OCI-LY7 (cell line): ENCODE measurements around the gene FAM120B. TPM values are rescaled to one million over a fixed set of nuclear protein-coding genes. Genes with fewer than 3 reads are reported as not detected.

ENCODE experiments used
- BruUV-seq: library from RNA; stranded (reverse); fragments of 400-500 nt; replicated peaks from 2 replicates; lab custom pipeline; 2021; lab: Mats Ljungman, UMichigan
- CTCF ChIA-PET: fragments of 300-600 bp; sonication (Branson Sonifier 250); formaldehyde crosslinking; loops from one replicate; lab custom pipeline; 2022; ENCODE audit warnings: antibody characterized with exemption; ENCODE audit not compliant: unreplicated experiment; lab: Charles Lee
- POLR2A ChIA-PET: fragments of 300-600 bp; sonication (Branson Sonifier 250); formaldehyde crosslinking; loops from one replicate; lab custom pipeline; 2022; ENCODE audit warnings: antibody characterized with exemption; lab: Charles Lee
- DNase-seq: peaks from one replicate; pipeline ENCODE4 v3.0.0-alpha.2; 2015; ENCODE audit warnings: low spot score
- H2AFZ ChIP-seq: fragments of 200-600 bp; sonication (generic), shearing (Covaris generic); 2 replicates; pipeline ENCODE4 v1.6.1; 2014; ENCODE audit warnings: mild to moderate bottlenecking, antibody characterized with exemption, low read length, moderate library complexity
- H3K27ac ChIP-seq: fragments of 200-600 bp; sonication (generic); 2 replicates; pipeline ENCODE4 v1.5.1; 2014; ENCODE audit warnings: mixed run types, low read depth, mild to moderate bottlenecking, moderate library complexity, low read length, inconsistent platforms; ENCODE audit not compliant: poor library complexity, severe bottlenecking
- H3K36me3 ChIP-seq: fragments of 200-600 bp; sonication (generic); 2 replicates; pipeline ENCODE4 v1.6.1; 2014; ENCODE audit warnings: mild to moderate bottlenecking, antibody characterized with exemption, low read length, moderate library complexity, mixed read lengths; ENCODE audit not compliant: insufficient read depth
- H3K4me1 ChIP-seq: fragments of 200-600 bp; sonication (generic); 2 replicates; pipeline ENCODE4 v1.5.1; 2014; ENCODE audit warnings: mild to moderate bottlenecking, low read length; ENCODE audit not compliant: insufficient read depth, poor library complexity, severe bottlenecking
- H3K4me2 ChIP-seq: fragments of 200-600 bp; sonication (generic); 2 replicates; pipeline ENCODE4 v1.6.1; 2014; ENCODE audit warnings: mild to moderate bottlenecking, low read length
- H3K4me3 ChIP-seq: fragments of 200-600 bp; sonication (generic); 2 replicates; pipeline ENCODE4 v1.5.1; 2014; ENCODE audit warnings: mild to moderate bottlenecking, low read depth, low read length; ENCODE audit not compliant: poor library complexity, severe bottlenecking
- H3K79me2 ChIP-seq: fragments of 200-600 bp; sonication (generic); 2 replicates; pipeline ENCODE4 v1.6.1; 2016; ENCODE audit warnings: low read depth, mild to moderate bottlenecking, low read length, moderate library complexity, mixed read lengths; ENCODE audit not compliant: insufficient read depth
- H3K9me2 ChIP-seq: fragments of 200-600 bp; sonication (generic); 2 replicates; pipeline ENCODE4 v1.6.1; 2016; ENCODE audit warnings: mild to moderate bottlenecking, low read length, mixed read lengths; ENCODE audit not compliant: insufficient read depth
- H3K9me3 ChIP-seq: fragments of 200-600 bp; sonication (generic); 2 replicates; pipeline ENCODE4 v1.6.1; 2014; ENCODE audit warnings: mild to moderate bottlenecking, mixed run types, low read length, mixed read lengths
- H4K20me1 ChIP-seq: fragments of 200-600 bp; sonication (generic); 2 replicates; pipeline ENCODE4 v1.6.1; 2014; ENCODE audit warnings: mild to moderate bottlenecking, antibody characterized with exemption, low read length, moderate library complexity, mixed read lengths; ENCODE audit not compliant: insufficient read depth
- CTCF ChIP-seq: fragments of 200-600 bp; sonication (generic); conservative IDR thresholded peaks from 2 replicates; pipeline ENCODE4 v1.5.1; 2014; ENCODE audit warnings: mild to moderate bottlenecking, antibody characterized with exemption, low read length, moderate library complexity, mixed read lengths
- EZH2phosphoT487 ChIP-seq: fragments of 200-600 bp; sonication (generic); IDR thresholded peaks from 2 replicates; pipeline ENCODE4 v1.6.1; 2018; ENCODE audit warnings: low read depth, borderline replicate concordance, mild to moderate bottlenecking, mixed run types, antibody characterized with exemption, low read length, moderate library complexity, mixed read lengths
- intact Hi-C: fragments of 100-400 bp; cut with micrococcal nuclease; formaldehyde crosslinking; loops from one replicate; pipeline ENCODE4 v1.10.0; 2022; ENCODE audit not compliant: unreplicated experiment
- total RNA-seq, 2 experiments: library from RNA; depleted of rRNA in 1 of 2; stranded (reverse); fragments of >200 nt in 1 of 2; shearing (Covaris generic) in 1 of 2; gene quantifications; 2 replicates each; pipeline ENCODE4 v1.2.3, GENCODE V29; 2014 to 2022

FAM120B gene
- total RNA-seq, 2 experiments from 2014 or later = 12.8 to 32.9 TPM

- intact Hi-C loops = no loop called here
- H2AFZ ChIP-seq = no peak overlapping the region
- no peak for DNase-seq
- H3K4me3 ChIP-seq = no peak overlapping the region
- POLR2A ChIA-PET = interaction anchor here (0.6 kb wide), 1 partner anchor 340 kb away, joined by 6 read pairs; no protein-coding TSS in a partner anchor
- no TSS peak for BruUV-seq
- CTCF ChIA-PET = no interaction called here
- no peaks in the 10 kb centered on the region for H4K20me1 ChIP-seq
- no peak overlapping the region for H3K4me2 ChIP-seq
- no peaks in the 10 kb centered on the region for H3K9me3 ChIP-seq
- H3K36me3 ChIP-seq = no peaks in the 10 kb centered on the region
- H3K27ac ChIP-seq = no peak overlapping the region
- no peaks in the 10 kb centered on the region for H3K79me2 ChIP-seq
- H3K4me1 ChIP-seq = no peaks in the 10 kb centered on the region
- TF ChIP-seq EZH2phosphoT487 (no peak), CTCF (no peak)
- no peaks in the 10 kb centered on the region for H3K9me2 ChIP-seq
These were observed 19.7 kb upstream of the FAM120B start for GRCh38 chr6:170286934-170287265.

GRCh38 chr6:170287371-170287876 is 19.1 kb upstream of the FAM120B start:
- ChIA-PET POLR2A (no interaction called here), CTCF (no interaction called here)
- Histone ChIP-seq H3K4me2 (no peak overlapping the region), H3K9me2 (no peaks in the 10 kb centered on the region), H3K4me1 (no peaks in the 10 kb centered on the region), H3K36me3 (no peaks in the 10 kb centered on the region), H4K20me1 (0 out of 2 replicates have a peak, but pooled peaks cover 4% of the 10 kb centered on the region), H3K79me2 (no peaks in the 10 kb centered on the region), H3K27ac (no peak overlapping the region), H2AFZ (no peak overlapping the region), H3K9me3 (no peaks in the 10 kb centered on the region), H3K4me3 (no peak overlapping the region)
- DNase-seq = no peak
- TF ChIP-seq EZH2phosphoT487 (no peak), CTCF (no peak)
- no TSS peak for BruUV-seq
- intact Hi-C loops = no loop called here

- Histone ChIP-seq H3K27ac (no peak overlapping the region), H3K4me1 (no peaks in the 10 kb centered on the region), H3K79me2 (no peaks in the 10 kb centered on the region), H3K9me2 (no peaks in the 10 kb centered on the region), H3K4me3 (no peak overlapping the region), H2AFZ (no peak overlapping the region), H3K36me3 (no peaks in the 10 kb centered on the region), H4K20me1 (0 out of 2 replicates have a peak, but pooled peaks cover 5% of the 10 kb centered on the region), H3K4me2 (no peak overlapping the region), H3K9me3 (no peaks in the 10 kb centered on the region)
- POLR2A ChIA-PET = no interaction called here
- TF ChIP-seq EZH2phosphoT487 (no peak), CTCF (no peak)
- CTCF ChIA-PET = no interaction called here
- intact Hi-C loops = no loop called here
- no TSS peak for BruUV-seq
- no peak for DNase-seq
These were observed 18.4 kb upstream of the FAM120B start for GRCh38 chr6:170288091-170288631.
